GM12874 (cell line): ENCODE data around the gene PJA1.

ENCODE experiments used
- TF ChIP-seq, protein P1 (sequence below): IDR thresholded peaks from 2 replicates; pipeline ENCODE4 v1.5.1; 2011; ENCODE audit warnings: low read depth, mild to moderate bottlenecking, control low read depth, low read length, moderate library complexity; ENCODE audit not compliant: insufficient read depth

The PJA1 gene

DNA sequence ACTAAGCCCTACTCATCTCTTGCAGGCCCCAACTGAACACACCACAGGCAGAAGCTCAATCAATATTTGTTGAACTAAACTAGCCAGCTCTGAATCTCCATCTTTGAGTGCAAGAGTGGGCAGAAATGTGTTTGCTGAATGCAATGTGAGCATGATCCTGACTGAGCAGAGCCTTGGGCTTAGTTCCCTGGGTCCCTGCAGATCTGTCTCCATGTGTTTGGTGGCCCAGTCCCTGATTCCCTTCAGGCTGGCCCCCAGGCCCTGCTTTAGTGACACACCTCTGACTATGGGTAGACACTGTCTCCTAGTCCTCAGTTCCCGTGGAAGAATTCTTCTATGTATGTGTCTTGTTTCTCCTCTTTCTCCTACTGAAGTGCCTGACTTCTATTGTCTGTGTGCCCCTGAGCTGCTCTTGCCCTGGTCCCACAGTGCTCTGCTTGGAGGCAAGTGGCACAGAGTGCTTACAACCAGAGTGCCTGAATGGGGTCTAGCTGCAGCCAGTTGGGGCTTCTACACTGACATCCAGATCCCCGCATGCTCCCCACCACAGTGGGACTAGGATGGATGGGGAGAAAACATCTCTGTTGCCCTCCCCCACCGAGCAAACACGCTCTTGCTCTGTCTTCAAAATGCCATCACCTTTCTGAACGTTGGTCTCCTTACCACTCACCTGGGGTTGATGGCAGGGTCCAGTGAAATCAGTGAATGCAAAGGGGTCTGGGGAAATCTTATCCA lies 9.3 kb downstream of the PJA1 start:
- TF ChIP-seq, protein P1, sequence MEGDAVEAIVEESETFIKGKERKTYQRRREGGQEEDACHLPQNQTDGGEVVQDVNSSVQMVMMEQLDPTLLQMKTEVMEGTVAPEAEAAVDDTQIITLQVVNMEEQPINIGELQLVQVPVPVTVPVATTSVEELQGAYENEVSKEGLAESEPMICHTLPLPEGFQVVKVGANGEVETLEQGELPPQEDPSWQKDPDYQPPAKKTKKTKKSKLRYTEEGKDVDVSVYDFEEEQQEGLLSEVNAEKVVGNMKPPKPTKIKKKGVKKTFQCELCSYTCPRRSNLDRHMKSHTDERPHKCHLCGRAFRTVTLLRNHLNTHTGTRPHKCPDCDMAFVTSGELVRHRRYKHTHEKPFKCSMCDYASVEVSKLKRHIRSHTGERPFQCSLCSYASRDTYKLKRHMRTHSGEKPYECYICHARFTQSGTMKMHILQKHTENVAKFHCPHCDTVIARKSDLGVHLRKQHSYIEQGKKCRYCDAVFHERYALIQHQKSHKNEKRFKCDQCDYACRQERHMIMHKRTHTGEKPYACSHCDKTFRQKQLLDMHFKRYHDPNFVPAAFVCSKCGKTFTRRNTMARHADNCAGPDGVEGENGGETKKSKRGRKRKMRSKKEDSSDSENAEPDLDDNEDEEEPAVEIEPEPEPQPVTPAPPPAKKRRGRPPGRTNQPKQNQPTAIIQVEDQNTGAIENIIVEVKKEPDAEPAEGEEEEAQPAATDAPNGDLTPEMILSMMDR = no peak

DNA sequence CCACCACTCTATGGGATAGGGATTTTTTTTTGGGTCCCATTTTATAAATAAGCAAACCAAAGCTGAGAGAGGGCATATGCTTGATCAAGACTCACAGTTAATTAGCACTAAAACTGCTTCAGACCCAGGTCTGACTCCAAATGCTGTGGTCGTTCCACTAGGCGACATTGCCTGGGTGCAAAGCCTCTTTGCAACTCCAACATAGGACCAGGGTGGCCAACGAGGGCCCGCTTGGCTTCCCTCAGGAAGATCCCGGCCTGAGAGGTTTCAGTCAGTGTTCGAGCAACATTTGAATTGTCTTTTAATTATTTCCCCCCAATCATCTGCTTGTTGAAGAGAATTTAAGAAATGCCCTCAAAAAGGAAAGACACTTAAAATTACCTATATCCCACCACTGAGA lies 11.2 kb downstream of the PJA1 start:
- TF ChIP-seq, protein P1 = no peak

DNA sequence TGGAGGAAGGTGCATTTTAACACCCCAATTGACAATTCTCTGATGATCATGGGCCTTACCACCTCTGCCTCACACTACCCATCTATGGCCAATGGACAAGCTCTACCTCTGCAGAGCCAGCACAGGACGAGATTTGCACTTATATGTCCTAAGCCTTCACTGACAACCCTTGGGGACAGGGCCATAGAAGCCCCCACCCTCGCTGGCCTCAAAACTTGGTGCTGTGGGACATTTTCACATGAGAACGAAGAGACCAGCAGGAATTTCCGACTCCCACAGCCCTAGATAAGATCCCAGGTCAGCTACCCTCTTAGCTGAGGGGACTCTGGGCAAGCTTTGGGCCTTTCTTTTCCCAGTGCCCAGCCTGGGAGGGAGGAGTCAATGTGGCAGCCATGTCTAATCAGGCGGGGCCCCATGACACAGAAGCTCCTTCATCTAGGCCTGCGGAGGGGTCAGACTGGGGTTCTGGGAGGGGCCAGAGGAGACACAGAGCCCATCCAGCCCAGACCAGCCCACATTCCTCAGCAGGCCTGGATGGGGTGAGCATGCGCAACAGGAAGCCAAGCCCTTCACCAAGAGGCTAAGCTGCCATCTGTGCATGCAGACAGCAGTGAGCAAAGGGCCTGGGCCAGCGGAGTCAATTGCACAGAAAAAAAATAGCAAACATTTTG lies 12.1 kb downstream of the PJA1 start:
- TF ChIP-seq, protein P1 = no peak

DNA sequence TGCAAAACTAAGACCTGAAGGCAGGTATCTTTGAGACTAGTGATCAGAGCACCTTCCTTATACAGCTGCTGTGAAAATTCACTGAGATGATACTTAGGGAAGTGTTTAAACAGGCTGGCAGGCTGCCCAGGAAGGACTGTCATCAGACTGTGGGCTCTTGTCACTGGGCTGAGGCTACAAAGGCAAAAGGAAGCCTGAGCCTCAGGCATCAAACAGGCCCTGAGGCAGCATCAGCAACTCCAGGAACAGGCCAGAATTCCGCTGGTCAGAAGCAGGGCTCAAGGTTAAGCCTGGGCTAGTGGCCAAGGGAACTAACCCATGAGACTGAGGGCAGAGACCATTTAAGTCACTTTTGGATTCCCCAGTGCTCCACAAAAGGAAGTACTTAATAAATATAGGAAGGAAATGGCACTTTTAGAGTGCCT lies 12.8 kb downstream of the PJA1 start:
- TF ChIP-seq, protein P1 = no peak

DNA sequence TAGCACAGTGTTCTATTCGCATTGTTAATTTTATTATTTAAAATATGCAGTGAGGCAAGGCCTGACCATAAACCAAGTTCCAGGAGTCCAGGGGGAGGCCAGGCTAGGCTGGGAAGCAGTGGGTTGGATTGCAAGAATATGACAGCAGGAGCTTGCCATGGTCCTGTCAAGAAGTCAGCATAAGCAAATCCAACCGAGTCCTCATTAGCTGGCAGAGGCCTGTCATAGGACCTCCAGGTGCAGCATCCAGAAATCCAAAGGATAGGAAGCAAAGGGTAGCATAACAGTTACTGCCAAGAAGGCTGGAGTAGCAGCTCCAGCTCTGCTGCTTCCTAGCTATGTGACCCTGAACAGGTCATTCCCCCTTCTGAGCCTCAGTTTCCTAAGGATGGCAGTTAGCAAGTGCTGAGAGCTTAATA lies 13.4 kb downstream of the PJA1 start:
- TF ChIP-seq, protein P1 = no peak

DNA sequence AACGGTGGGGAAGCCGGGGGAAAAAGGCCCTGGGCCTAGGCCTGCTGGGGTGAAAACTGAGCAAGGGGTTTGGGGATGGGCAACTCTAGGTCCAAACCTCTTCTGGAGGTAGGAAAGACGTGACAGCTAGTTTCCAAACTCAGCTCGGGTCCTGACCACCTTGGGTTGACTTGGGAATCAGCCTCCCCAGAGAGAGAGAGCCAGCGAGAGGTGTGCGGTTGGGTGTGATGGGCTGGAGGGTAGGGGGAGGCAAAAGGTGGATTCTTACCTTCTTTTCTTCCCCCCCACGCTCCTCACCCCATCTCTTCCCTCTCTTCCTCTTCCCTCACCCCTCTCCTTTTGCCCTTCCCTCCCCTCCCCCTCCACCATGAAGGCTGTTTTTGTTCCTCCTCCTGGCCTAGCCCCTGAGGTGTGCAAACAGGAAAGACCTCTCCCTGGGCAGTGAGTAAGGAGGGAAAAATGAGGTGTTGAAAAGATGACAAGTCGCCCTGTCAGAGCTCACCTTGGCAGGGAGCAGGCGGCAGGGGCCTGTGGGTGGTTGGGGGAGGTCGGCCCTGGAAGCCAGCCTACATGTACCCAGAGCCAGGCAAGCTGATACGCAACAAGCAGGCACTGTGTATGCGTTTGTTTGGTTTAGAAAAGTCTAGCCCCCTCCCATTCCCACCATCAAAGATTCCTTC lies 14.8 kb downstream of the PJA1 start:
- TF ChIP-seq, protein P1 = no peak
